ENCODE results near the gene OCRL. TPM values are rescaled to one million over a fixed set of nuclear protein-coding genes. Genes with fewer than 3 reads are reported as not detected.

Gene OCRL
- polyA plus RNA-seq, 1 donor (not counting 4 experiments of a cell fraction or from before 2014, with no cell fraction given), result 27.9 TPM

DNA sequence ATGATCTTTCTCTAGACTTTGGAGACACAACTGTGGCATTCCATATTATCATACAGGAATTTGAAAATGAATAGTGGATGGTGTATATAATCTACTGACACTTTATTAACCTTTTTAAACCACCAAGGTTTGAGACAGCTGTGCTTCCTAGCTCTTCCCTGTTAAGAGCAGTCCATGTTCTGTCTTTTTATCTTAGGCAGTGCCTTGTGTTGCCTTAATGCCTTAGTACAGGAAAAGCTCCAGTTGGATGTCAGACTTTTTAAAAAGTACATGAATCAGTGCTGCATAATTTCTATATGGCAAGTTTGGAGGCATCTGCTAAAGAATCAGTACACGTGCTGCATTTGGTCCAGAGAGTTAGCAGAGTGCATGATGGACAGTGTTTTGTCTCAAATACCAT lies 45.1 kb downstream of the OCRL start:
- H3K27ac ChIP-seq (ENCODE audit: control insufficient read depth, insufficient read depth, low read length), result no peak overlapping the region
- no peak for TF ChIP-seq EZH2 (IDR thresholded peaks at IDR 0.05; ENCODE audit: low read length)
- TF ChIP-seq, protein P1, sequence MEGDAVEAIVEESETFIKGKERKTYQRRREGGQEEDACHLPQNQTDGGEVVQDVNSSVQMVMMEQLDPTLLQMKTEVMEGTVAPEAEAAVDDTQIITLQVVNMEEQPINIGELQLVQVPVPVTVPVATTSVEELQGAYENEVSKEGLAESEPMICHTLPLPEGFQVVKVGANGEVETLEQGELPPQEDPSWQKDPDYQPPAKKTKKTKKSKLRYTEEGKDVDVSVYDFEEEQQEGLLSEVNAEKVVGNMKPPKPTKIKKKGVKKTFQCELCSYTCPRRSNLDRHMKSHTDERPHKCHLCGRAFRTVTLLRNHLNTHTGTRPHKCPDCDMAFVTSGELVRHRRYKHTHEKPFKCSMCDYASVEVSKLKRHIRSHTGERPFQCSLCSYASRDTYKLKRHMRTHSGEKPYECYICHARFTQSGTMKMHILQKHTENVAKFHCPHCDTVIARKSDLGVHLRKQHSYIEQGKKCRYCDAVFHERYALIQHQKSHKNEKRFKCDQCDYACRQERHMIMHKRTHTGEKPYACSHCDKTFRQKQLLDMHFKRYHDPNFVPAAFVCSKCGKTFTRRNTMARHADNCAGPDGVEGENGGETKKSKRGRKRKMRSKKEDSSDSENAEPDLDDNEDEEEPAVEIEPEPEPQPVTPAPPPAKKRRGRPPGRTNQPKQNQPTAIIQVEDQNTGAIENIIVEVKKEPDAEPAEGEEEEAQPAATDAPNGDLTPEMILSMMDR (optimal IDR thresholded peaks at IDR 0.05 in 1 of 3, IDR thresholded peaks at IDR 0.05 in 1 of 3, conservative IDR thresholded peaks at IDR 0.05 in 1 of 3; ENCODE audit: extremely low read depth in 1 of 3, insufficient read depth in 2 of 3, low read length in 3 of 3), result no peak
- no peak for FAIRE-seq
- H3K36me3 ChIP-seq (ENCODE audit: control insufficient read depth in 2 of 2, extremely low read depth in 1 of 2, insufficient read depth in 2 of 2, low read length in 2 of 2), result peaks cover 3 to 6% of the 10 kb centered on the region in 2 experiments
- H3K9ac ChIP-seq (ENCODE audit: control insufficient read depth, extremely low read depth, insufficient read depth, low read length), result no peak overlapping the region
- no peaks in the 10 kb centered on the region for H3K27me3 ChIP-seq (ENCODE audit: control insufficient read depth, extremely low read depth, insufficient read depth, low read length)
- H3K9me1 ChIP-seq (ENCODE audit: control insufficient read depth, extremely low read depth, insufficient read depth, low read length), result no peaks in the 10 kb centered on the region
- no peak overlapping the region for H3K4me3 ChIP-seq (ENCODE audit: control insufficient read depth in 2 of 3, extremely low read depth in 1 of 3, insufficient read depth in 2 of 3, low read depth in 1 of 3, low read length in 3 of 3)
- H3K9me3 ChIP-seq (ENCODE audit: control insufficient read depth, low read depth, low read length), result no peaks in the 10 kb centered on the region
- no peaks in the 10 kb centered on the region for H3K79me2 ChIP-seq (ENCODE audit: control insufficient read depth, insufficient read depth, low read length)
- DNase-seq (ENCODE audit: low read depth, low spot score), result no peak
- H3K4me2 ChIP-seq (ENCODE audit: control insufficient read depth, extremely low read depth, insufficient read depth, low read depth, low read length), result no peak overlapping the region
- dilution Hi-C loops (cut with MboI; ENCODE audit: extremely low pct_ligation_motif_present, low sequenced_read_pairs), result no loop called here
- no peaks in the 10 kb centered on the region for H4K20me1 ChIP-seq (ENCODE audit: control insufficient read depth, extremely low read depth, insufficient read depth, low read length)
- no peaks in the 10 kb centered on the region for H3K4me1 ChIP-seq (ENCODE audit: control insufficient read depth, extremely low read depth, insufficient read depth, low read length)
- H2AFZ ChIP-seq (ENCODE audit: control insufficient read depth, low read length), result no peak overlapping the region

DNA sequence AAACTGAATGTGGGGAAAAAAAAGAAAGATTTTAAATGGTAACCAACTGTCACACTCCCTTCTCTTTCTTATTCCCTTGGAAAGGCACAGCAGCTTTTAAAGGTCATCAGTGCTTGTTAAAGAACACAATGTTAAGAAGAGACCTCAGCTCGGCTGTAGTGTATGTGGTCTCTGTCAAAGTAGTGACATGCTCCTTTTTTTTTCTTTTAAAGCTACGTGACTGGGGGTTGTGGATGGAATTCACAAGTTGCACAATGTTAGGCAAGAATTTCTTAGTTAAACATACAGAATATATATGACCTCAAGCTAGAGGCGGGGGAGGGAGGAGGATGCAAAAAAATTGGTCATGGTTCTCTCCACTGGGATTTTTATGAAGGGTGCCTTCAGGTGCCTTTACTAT lies 45.6 kb downstream of the OCRL start:
- no peak overlapping the region for H2AFZ ChIP-seq (ENCODE audit: control insufficient read depth, low read length)
- FAIRE-seq, result no peak
- no peaks in the 10 kb centered on the region for H3K79me2 ChIP-seq (ENCODE audit: control insufficient read depth, insufficient read depth, low read length)
- H3K27ac ChIP-seq (ENCODE audit: control insufficient read depth, insufficient read depth, low read length), result no peak overlapping the region
- dilution Hi-C loops (cut with MboI; ENCODE audit: extremely low pct_ligation_motif_present, low sequenced_read_pairs), result no loop called here
- no peak overlapping the region for H3K4me3 ChIP-seq (ENCODE audit: control insufficient read depth in 2 of 3, extremely low read depth in 1 of 3, insufficient read depth in 2 of 3, low read depth in 1 of 3, low read length in 3 of 3)
- DNase-seq (ENCODE audit: low read depth, low spot score), result no peak
- H3K27me3 ChIP-seq (ENCODE audit: control insufficient read depth, extremely low read depth, insufficient read depth, low read length), result no peaks in the 10 kb centered on the region
- peaks cover 3 to 8% of the 10 kb centered on the region in 2 experiments for H3K36me3 ChIP-seq (ENCODE audit: control insufficient read depth in 2 of 2, extremely low read depth in 1 of 2, insufficient read depth in 2 of 2, low read length in 2 of 2)
- H3K4me1 ChIP-seq (ENCODE audit: control insufficient read depth, extremely low read depth, insufficient read depth, low read length), result no peaks in the 10 kb centered on the region
- TF ChIP-seq EZH2 (IDR thresholded peaks at IDR 0.05; ENCODE audit: low read length), result no peak
- TF ChIP-seq, protein P1 (optimal IDR thresholded peaks at IDR 0.05 in 1 of 3, IDR thresholded peaks at IDR 0.05 in 1 of 3, conservative IDR thresholded peaks at IDR 0.05 in 1 of 3; ENCODE audit: extremely low read depth in 1 of 3, insufficient read depth in 2 of 3, low read length in 3 of 3), result no peak
- H3K4me2 ChIP-seq (ENCODE audit: control insufficient read depth, extremely low read depth, insufficient read depth, low read depth, low read length), result no peak overlapping the region
- no peak overlapping the region for H3K9ac ChIP-seq (ENCODE audit: control insufficient read depth, extremely low read depth, insufficient read depth, low read length)
- no peaks in the 10 kb centered on the region for H3K9me1 ChIP-seq (ENCODE audit: control insufficient read depth, extremely low read depth, insufficient read depth, low read length)
- no peaks in the 10 kb centered on the region for H4K20me1 ChIP-seq (ENCODE audit: control insufficient read depth, extremely low read depth, insufficient read depth, low read length)
- no peaks in the 10 kb centered on the region for H3K9me3 ChIP-seq (ENCODE audit: control insufficient read depth, low read depth, low read length)

Measured in keratinocyte (primary cell).